Tibial nerve (tissue), 4 donors: ENCODE results near the gene LST1. TPM values are rescaled to one million over a fixed set of nuclear protein-coding genes. Genes with fewer than 3 reads are reported as not detected.
A peak's percentile ranks its signal among the peaks of the same experiment; 100 is the strongest.

Experiments used
- DNase-seq, 2 donors: peaks; one replicate each; pipeline ENCODE4 v3.0.0-alpha.2; 2019; ENCODE audit warnings: low spot score in 2 of 2
- H3K27ac ChIP-seq, 4 donors: fragments of 200-600 bp; sonication (generic) in 3 of 4; one replicate each; pipeline ENCODE4 v1.5.1; 2017 to 2019; ENCODE audit warnings: mild to moderate bottlenecking in 1 of 4
- H3K27me3 ChIP-seq, 2 donors: fragments of 200-600 bp; sonication (generic) in 1 of 2; one replicate each; pipeline versions ENCODE4 v1.5.1 to v1.6.0; 2017 to 2019
- H3K36me3 ChIP-seq, 3 donors: fragments of 200-600 bp; sonication (generic); one replicate each; pipeline ENCODE4 v1.5.1; 2018 to 2019
- H3K4me1 ChIP-seq, 4 donors: fragments of 200-600 bp; sonication (generic) in 3 of 4; one replicate each; pipeline ENCODE4 v1.5.1; 2017 to 2019
- H3K4me3 ChIP-seq, 4 donors: fragments of 200-600 bp; sonication (generic) in 3 of 4; one replicate each; pipeline ENCODE4 v1.5.1; 2017 to 2019; ENCODE audit warnings: mild to moderate bottlenecking in 1 of 4, moderate library complexity in 1 of 4
- H3K9me3 ChIP-seq, 4 donors: fragments of 200-600 bp; sonication (generic) in 3 of 4; one replicate each; pipeline ENCODE4 v1.5.1; 2017 to 2019
- CTCF ChIP-seq, 5 experiments: fragments of 200-600 bp in 3 of 5; fragments of 450-650 bp in 2 of 5; sonication (generic) in 3 of 5; IDR thresholded peaks; one replicate each; pipeline ENCODE4 v1.5.1; 2016 to 2019; ENCODE audit warnings: antibody characterized with exemption in 5 of 5, mild to moderate bottlenecking in 3 of 5, moderate library complexity in 2 of 5
- EP300 ChIP-seq, 2 donors: sonication (generic); formaldehyde crosslinking; IDR thresholded peaks; one replicate each; pipeline ENCODE4 v1.6.1; 2017; ENCODE audit warnings: antibody characterized with exemption in 2 of 2, mild to moderate bottlenecking in 1 of 2
- POLR2A ChIP-seq, 2 donors: fragments of 450-650 bp; IDR thresholded peaks; one replicate each; pipeline ENCODE4 v1.6.1; 2017; ENCODE audit warnings: antibody characterized with exemption in 2 of 2, mild to moderate bottlenecking in 2 of 2, moderate library complexity in 2 of 2
- WGBS, 2 donors: methylation state at CpG; one replicate each; pipeline ENCODE4 v1.1.5; 2018; 5-methylcytosine and 5-hydroxymethylcytosine counted together
- total RNA-seq, 4 donors: library from RNA; depleted of rRNA; stranded (reverse); fragments of >200 nt; gene quantifications; one replicate each; pipeline ENCODE4 v1.1.0, GENCODE V29; 2016

Gene LST1
- total RNA-seq, 4 donors from 2014 or later = 15.7 to 86.5 (median 20.8) TPM

- TF ChIP-seq EP300 (IDR thresholded peaks at IDR 0.05) (no peak), CTCF (IDR thresholded peaks at IDR 0.05) (no peak), POLR2A (IDR thresholded peaks at IDR 0.05) (no peak)
- H3K4me3 ChIP-seq = no peak overlapping the region
- no peak for DNase-seq
- no peaks in the 10 kb centered on the region for H3K9me3 ChIP-seq
- H3K27ac ChIP-seq = peak overlapping the region in 1 of 4 donors; percentile 79
- H3K27me3 ChIP-seq = peaks cover 0 to 6% of the 10 kb centered on the region in 2 donors
- 81 to 84% methylated on average over 9 of the region's 9 CpGs for WGBS, 2 donors
- no peaks in the 10 kb centered on the region for H3K36me3 ChIP-seq
- H3K4me1 ChIP-seq = peaks cover 0 to 11% (median 0%) of the 10 kb centered on the region in 4 donors
Observed at GRCh38 chr6:31573239-31574105, 12.6 kb upstream of the LST1 start.

- TF ChIP-seq EP300 (IDR thresholded peaks at IDR 0.05) = no peak
- TF ChIP-seq POLR2A (IDR thresholded peaks at IDR 0.05) = no peak
- TF ChIP-seq CTCF (IDR thresholded peaks at IDR 0.05) = no peak
- DNase-seq = no peak
- WGBS, 2 donors = 76 to 79% methylated on average over 14 of the region's 14 CpGs
- H3K27ac ChIP-seq = no peak overlapping the region
- peaks cover 0 to 8% (median 0%) of the 10 kb centered on the region in 4 donors for H3K4me1 ChIP-seq
- no peaks in the 10 kb centered on the region for H3K36me3 ChIP-seq
- no peak overlapping the region for H3K4me3 ChIP-seq
- H3K27me3 ChIP-seq = peaks cover 0 to 2% of the 10 kb centered on the region in 2 donors
- no peaks in the 10 kb centered on the region for H3K9me3 ChIP-seq
Observed at GRCh38 chr6:31574106-31575061, 11.7 kb upstream of the LST1 start.

DNA sequence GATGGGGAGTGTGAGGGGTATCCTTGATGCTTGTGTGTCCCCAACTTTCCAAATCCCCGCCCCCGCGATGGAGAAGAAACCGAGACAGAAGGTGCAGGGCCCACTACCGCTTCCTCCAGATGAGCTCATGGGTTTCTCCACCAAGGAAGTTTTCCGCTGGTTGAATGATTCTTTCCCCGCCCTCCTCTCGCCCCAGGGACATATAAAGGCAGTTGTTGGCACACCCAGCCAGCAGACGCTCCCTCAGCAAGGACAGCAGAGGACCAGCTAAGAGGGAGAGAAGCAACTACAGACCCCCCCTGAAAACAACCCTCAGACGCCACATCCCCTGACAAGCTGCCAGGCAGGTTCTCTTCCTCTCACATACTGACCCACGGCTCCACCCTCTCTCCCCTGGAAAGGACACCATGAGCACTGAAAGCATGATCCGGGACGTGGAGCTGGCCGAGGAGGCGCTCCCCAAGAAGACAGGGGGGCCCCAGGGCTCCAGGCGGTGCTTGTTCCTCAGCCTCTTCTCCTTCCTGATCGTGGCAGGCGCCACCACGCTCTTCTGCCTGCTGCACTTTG lies 10.7 kb upstream of the LST1 start, which contains the start of gene TNF:
Gene TNF, plus strand, starts transcription at position 231 of the 567 bp plus-strand sequence. Its CDS starts 177 bp downstream, at position 408.
- peak within 1 kb of the TSS in 3 of 4 donors; percentile 25 to 41 (median 37) for H3K4me3 ChIP-seq
- no peaks in the 10 kb centered on the region for H3K27me3 ChIP-seq
- peak within 1 kb of the TSS in 2 of 4 donors; percentile 43 to 72 for H3K27ac ChIP-seq
- WGBS, 2 donors = 57 to 73% methylated on average over 19 of the region's 19 CpGs
- DNase-seq = peak in 1 of 2 donors; percentile 41
- H3K9me3 ChIP-seq = no peaks in the 10 kb centered on the region
- TF ChIP-seq POLR2A (IDR thresholded peaks at IDR 0.05) (peak; percentile 22 to 33), CTCF (IDR thresholded peaks at IDR 0.05) (no peak), EP300 (IDR thresholded peaks at IDR 0.05) (no peak)
- H3K36me3 ChIP-seq = no peaks in the 10 kb centered on the region
- peaks cover 0 to 8% (median under 1%) of the 10 kb centered on the region in 4 donors for H3K4me1 ChIP-seq

GRCh38 chr6:31575952-31576685 lies 10.0 kb upstream of the LST1 start:
- TF ChIP-seq EP300 (IDR thresholded peaks at IDR 0.05) (no peak), POLR2A (IDR thresholded peaks at IDR 0.05) (no peak), CTCF (IDR thresholded peaks at IDR 0.05) (no peak)
- Histone ChIP-seq H3K36me3 (no peaks in the 10 kb centered on the region), H3K9me3 (no peaks in the 10 kb centered on the region), H3K27ac (peak overlapping the region in 2 of 4 donors; percentile 43 to 72), H3K4me1 (peaks cover 0 to 8% (median 5%) of the 10 kb centered on the region in 4 donors), H3K4me3 (peak overlapping the region in 3 of 4 donors; percentile 25 to 41 (median 37)), H3K27me3 (no peaks in the 10 kb centered on the region)
- 69% methylated on average over 8 of the region's 8 CpGs for WGBS, 2 donors
- no peak for DNase-seq
